ENCODE data around the gene CXXC4. TPM values are rescaled to one million over a fixed set of nuclear protein-coding genes. Genes with fewer than 3 reads are reported as not detected.

Gene CXXC4
- polyA plus RNA-seq, 3 donors: not detected

DNA sequence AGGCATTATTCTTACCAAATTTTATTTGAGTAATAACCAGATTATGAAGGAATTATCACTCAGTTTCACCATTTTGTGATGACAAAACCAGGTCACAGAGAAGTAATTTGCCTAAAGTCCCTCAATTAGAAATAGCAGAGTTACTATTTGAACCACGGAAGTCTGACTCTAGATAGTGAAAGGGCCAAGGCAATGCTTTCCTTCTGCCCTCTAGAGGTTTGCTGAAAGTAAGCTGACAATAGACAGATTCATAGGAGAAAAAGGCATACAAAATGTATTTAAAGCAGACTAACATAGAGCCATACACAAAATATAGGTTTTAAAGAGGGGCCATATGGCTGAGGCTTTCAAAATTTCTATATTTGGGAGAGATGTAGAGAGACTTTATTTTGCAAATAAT is 43.1 kb downstream of the CXXC4 start:
- Histone ChIP-seq H3K79me2 (ENCODE audit: insufficient read depth, low read length) (no peaks in the 10 kb centered on the region), H3K4me2 (replicated peaks; ENCODE audit: extremely low read depth, low read length, poor library complexity, severe bottlenecking) (no peak overlapping the region), H3K4me1 (ENCODE audit: control insufficient read depth in 1 of 2, insufficient read depth in 2 of 2, low read length in 2 of 2) (no peaks in the 10 kb centered on the region), H3K36me3 (replicated peaks in 1 of 2; ENCODE audit: control insufficient read depth in 1 of 2, insufficient read depth in 2 of 2, low read length in 2 of 2) (no peaks in the 10 kb centered on the region), H3K27ac (ENCODE audit: low read depth in 1 of 2, low read length in 2 of 2) (no peak overlapping the region), H4K20me1 (ENCODE audit: insufficient read depth, low read length) (no peaks in the 10 kb centered on the region), H2AFZ (ENCODE audit: insufficient read depth, low read depth, low read length, poor library complexity, severe bottlenecking) (no peak overlapping the region), H3K9me3 (replicated peaks in 1 of 2; ENCODE audit: control insufficient read depth in 1 of 2, insufficient read depth in 1 of 2, low read length in 2 of 2) (no peaks in the 10 kb centered on the region), H3K4me3 (replicated peaks in 1 of 3; ENCODE audit: low read depth in 2 of 3, low read length in 3 of 3) (no peak overlapping the region), H3K27me3 (ENCODE audit: control insufficient read depth in 2 of 2, insufficient read depth in 2 of 2, low read length in 2 of 2) (no peaks in the 10 kb centered on the region), H3K9ac (ENCODE audit: insufficient read depth, low read length, poor library complexity, severe bottlenecking) (no peak overlapping the region)
- H3K4me3 Mint-ChIP-seq: no peak overlapping the region
- TF ChIP-seq, protein P1, sequence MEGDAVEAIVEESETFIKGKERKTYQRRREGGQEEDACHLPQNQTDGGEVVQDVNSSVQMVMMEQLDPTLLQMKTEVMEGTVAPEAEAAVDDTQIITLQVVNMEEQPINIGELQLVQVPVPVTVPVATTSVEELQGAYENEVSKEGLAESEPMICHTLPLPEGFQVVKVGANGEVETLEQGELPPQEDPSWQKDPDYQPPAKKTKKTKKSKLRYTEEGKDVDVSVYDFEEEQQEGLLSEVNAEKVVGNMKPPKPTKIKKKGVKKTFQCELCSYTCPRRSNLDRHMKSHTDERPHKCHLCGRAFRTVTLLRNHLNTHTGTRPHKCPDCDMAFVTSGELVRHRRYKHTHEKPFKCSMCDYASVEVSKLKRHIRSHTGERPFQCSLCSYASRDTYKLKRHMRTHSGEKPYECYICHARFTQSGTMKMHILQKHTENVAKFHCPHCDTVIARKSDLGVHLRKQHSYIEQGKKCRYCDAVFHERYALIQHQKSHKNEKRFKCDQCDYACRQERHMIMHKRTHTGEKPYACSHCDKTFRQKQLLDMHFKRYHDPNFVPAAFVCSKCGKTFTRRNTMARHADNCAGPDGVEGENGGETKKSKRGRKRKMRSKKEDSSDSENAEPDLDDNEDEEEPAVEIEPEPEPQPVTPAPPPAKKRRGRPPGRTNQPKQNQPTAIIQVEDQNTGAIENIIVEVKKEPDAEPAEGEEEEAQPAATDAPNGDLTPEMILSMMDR (IDR thresholded peaks at IDR 0.05): no peak
- no peaks in the 10 kb centered on the region for H3K4me1 Mint-ChIP-seq
- no CpG with 5 or more reads among the region's 1 CpG for WGBS (ENCODE audit: insufficient coverage)
- intact Hi-C loops (cut with micrococcal nuclease): no loop called here
- no peaks in the 10 kb centered on the region for H3K36me3 Mint-ChIP-seq
- H3K9me3 Mint-ChIP-seq: peaks cover 0 to 6% (median 2%) of the 10 kb centered on the region in 7 donors
- H3K27me3 Mint-ChIP-seq (ENCODE audit: low read depth in 3 of 3): no peaks in the 10 kb centered on the region
- DNase-seq: no peak
- H3K27ac Mint-ChIP-seq: no peak overlapping the region

DNA sequence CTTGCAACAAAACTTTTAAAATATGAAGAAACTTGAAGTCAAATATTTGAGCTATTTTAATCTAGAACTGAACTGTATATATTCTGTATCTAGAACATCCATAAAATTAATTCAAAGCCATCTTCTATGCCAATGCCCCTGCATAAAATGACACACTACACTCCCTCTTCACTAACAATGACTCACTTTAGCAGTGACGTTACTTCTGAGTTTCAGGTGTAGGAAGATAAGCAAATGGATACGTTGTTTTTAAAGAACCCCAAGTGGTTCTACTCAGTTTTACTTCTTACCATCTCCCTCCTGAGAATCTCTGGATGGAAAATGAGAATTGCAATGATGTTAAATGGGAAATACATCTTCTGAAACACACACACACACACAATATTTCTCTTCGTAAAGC is 45.2 kb downstream of the CXXC4 start:
- no peaks in the 10 kb centered on the region for H3K27me3 Mint-ChIP-seq (ENCODE audit: low read depth in 3 of 3)
- H3K27ac ChIP-seq (ENCODE audit: low read depth in 1 of 2, low read length in 2 of 2): no peak overlapping the region
- H3K36me3 ChIP-seq (replicated peaks in 1 of 2; ENCODE audit: control insufficient read depth in 1 of 2, insufficient read depth in 2 of 2, low read length in 2 of 2): no peaks in the 10 kb centered on the region
- H3K4me1 Mint-ChIP-seq: no peaks in the 10 kb centered on the region
- H3K9me3 ChIP-seq (replicated peaks in 1 of 2; ENCODE audit: control insufficient read depth in 1 of 2, insufficient read depth in 1 of 2, low read length in 2 of 2): no peaks in the 10 kb centered on the region
- no peaks in the 10 kb centered on the region for H3K27me3 ChIP-seq (ENCODE audit: control insufficient read depth in 2 of 2, insufficient read depth in 2 of 2, low read length in 2 of 2)
- H2AFZ ChIP-seq (ENCODE audit: insufficient read depth, low read depth, low read length, poor library complexity, severe bottlenecking): no peak overlapping the region
- no peak overlapping the region for H3K4me3 ChIP-seq (replicated peaks in 1 of 3; ENCODE audit: low read depth in 2 of 3, low read length in 3 of 3)
- no CpG with 5 or more reads among the region's 3 CpGs for WGBS (ENCODE audit: insufficient coverage)
- TF ChIP-seq, protein P1 (IDR thresholded peaks at IDR 0.05): no peak
- H3K4me2 ChIP-seq (replicated peaks; ENCODE audit: extremely low read depth, low read length, poor library complexity, severe bottlenecking): no peak overlapping the region
- no peak overlapping the region for H3K9ac ChIP-seq (ENCODE audit: insufficient read depth, low read length, poor library complexity, severe bottlenecking)
- intact Hi-C loops (cut with micrococcal nuclease): no loop called here
- H3K36me3 Mint-ChIP-seq: no peaks in the 10 kb centered on the region
- peaks cover 0 to 6% (median 2%) of the 10 kb centered on the region in 7 donors for H3K9me3 Mint-ChIP-seq
- no peak overlapping the region for H3K4me3 Mint-ChIP-seq
- H3K27ac Mint-ChIP-seq: no peak overlapping the region
- DNase-seq: no peak
- H3K4me1 ChIP-seq (ENCODE audit: control insufficient read depth in 1 of 2, insufficient read depth in 2 of 2, low read length in 2 of 2): no peaks in the 10 kb centered on the region
- H4K20me1 ChIP-seq (ENCODE audit: insufficient read depth, low read length): no peaks in the 10 kb centered on the region
- no peaks in the 10 kb centered on the region for H3K79me2 ChIP-seq (ENCODE audit: insufficient read depth, low read length)

All from CD14-positive monocyte (primary cell).